Activated T-helper 1 cell treated with anti-CD3 and anti-CD28 coated beads, Interleukin-2, amount 50 U/mL, for 16 hours (primary cell): ENCODE results near the gene AGAP1.

Experiments used
- DNase-seq, 2 donors: peaks; one replicate each; pipeline ENCODE4 v3.0.0-alpha.2; 2020; ENCODE audit warnings: low read depth in 1 of 2, low spot score in 1 of 2

AGAP1 gene

GRCh38 chr2:235606004-235606715 lies 112.3 kb downstream of the AGAP1 start:
- no peak for DNase-seq

GRCh38 chr2:235607546-235608199 lies 113.8 kb downstream of the AGAP1 start:
- no peak for DNase-seq

GRCh38 chr2:235608200-235608887 lies 114.5 kb downstream of the AGAP1 start:
- DNase-seq: no peak

GRCh38 chr2:235609321-235609720 lies 115.5 kb downstream of the AGAP1 start:
- no peak for DNase-seq

- no peak for DNase-seq
These were observed 115.9 kb downstream of the AGAP1 start for GRCh38 chr2:235609746-235610145.

GRCh38 chr2:235610696-235611257 lies 116.9 kb downstream of the AGAP1 start:
- no peak for DNase-seq

- DNase-seq: no peak
These were observed 117.5 kb downstream of the AGAP1 start for GRCh38 chr2:235611349-235611748.

GRCh38 chr2:235611756-235612155 lies 117.9 kb downstream of the AGAP1 start:
- DNase-seq: no peak

- no peak for DNase-seq
These were observed 118.5 kb downstream of the AGAP1 start for GRCh38 chr2:235612181-235612950.

- no peak for DNase-seq
These were observed 119.8 kb downstream of the AGAP1 start for GRCh38 chr2:235613649-235614048.

GRCh38 chr2:235614176-235614860 lies 120.5 kb downstream of the AGAP1 start:
- DNase-seq: no peak

GRCh38 chr2:235614900-235615712 lies 121.3 kb downstream of the AGAP1 start:
- DNase-seq: no peak

- no peak for DNase-seq
These were observed 123.0 kb downstream of the AGAP1 start for GRCh38 chr2:235616885-235617284.

- no peak for DNase-seq
These were observed 124.2 kb downstream of the AGAP1 start for GRCh38 chr2:235618039-235618438.

- no peak for DNase-seq
These were observed 125.7 kb downstream of the AGAP1 start for GRCh38 chr2:235619544-235619943.

- DNase-seq: no peak
These were observed 127.9 kb downstream of the AGAP1 start for GRCh38 chr2:235621736-235622135.

GRCh38 chr2:235623111-235623510 lies 129.3 kb downstream of the AGAP1 start:
- no peak for DNase-seq

- DNase-seq: no peak
These were observed 129.9 kb downstream of the AGAP1 start for GRCh38 chr2:235623752-235624151.

- DNase-seq: no peak
These were observed 132.8 kb downstream of the AGAP1 start for GRCh38 chr2:235626658-235627057.

GRCh38 chr2:235627682-235628081 lies 133.8 kb downstream of the AGAP1 start:
- no peak for DNase-seq
